Measurements from ENCODE around the gene NT5DC2.
A peak's percentile ranks its signal among the peaks of the same experiment; 100 is the strongest.
"Not testable (repeated sequence)": the region's sequence is repeated elsewhere in the genome, so short reads cannot be mapped to it uniquely, and the experiment has no call there.

NT5DC2 gene

DNA sequence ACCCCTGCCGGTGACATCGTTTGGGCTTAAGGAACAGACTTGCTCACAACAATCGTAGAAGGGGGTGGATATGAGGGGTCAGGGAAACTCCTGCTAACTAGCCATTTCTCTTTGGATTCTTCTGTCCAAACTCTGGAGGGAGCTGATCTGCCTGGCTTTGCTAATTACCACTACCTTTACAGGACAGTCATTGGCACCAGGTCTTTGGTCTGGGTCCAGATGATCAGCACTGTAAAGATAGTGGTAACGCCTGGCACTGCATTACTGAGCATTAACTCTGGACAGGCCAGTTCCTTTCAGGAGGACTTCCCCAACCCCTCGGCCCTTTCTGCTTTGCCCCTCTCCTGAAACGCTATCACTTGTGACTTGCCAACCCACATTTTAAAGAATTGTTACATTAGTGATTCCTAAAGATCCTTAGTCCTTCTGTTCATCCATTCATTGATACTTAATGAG, 3.5 kb upstream of the NT5DC2 start:
- peak; percentile 64 for DNase-seq

DNA sequence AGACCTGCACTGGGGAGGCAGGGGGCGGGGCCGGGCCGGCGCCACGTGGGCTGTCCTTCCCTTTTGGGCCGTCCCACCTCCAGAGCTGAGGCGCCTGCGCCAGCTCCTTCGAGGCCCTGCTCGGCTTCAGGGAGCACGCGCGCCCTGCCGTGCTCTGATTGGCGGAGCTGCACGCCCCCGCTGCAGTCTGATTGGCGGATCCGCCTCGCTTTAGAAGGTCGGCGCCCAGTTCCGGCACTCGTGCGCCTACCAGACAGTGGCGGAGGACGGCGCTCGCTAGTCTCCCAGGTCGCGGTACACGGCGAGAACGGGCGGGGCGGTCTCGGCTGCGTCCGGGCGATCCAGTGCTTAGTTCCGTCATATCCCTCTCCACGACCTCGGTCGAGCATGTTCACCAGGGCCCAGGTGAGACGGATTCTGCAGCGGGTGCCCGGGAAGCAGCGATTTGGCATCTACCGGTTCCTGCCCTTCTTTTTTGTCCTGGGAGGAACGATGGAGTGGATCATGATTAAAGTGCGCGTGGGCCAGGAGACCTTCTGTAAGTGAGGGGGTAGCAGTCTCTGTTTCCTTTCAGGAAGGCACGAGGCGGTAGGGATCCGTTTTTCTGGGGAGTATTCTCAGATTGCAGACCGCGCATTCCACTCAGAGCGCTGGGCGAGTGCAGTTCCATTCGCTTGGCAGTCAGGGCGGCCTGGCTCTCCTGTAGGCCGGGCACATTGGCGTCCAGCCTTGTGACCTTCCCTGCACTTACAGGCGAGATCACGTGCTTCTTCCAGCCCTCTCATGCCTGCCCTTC, 2.9 kb upstream of the NT5DC2 start, which contains the start of gene UQCC5:
TSS of gene UQCC5 (plus strand) at position 237 of the 796 bp plus-strand sequence. CDS start at position 388, 151 bp downstream.
- DNase-seq = peak; percentile 99

DNA sequence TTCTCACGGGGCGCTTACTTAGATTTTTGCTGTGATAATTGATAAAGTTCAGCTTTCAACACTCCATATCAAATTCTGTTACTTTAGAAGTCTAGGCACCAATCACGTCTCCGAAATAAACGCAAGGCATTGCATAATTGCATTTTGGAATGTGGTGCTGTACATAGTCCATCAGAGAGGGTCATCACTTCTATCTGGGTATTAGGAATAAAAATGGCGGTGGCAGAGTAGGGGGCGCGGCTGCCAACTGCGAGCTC, 2.4 kb upstream of the NT5DC2 start:
- no peak for DNase-seq

GRCh38 chr3:52535411-52536111, 1.9 kb upstream of the NT5DC2 start:
- DNase-seq = no peak

GRCh38 chr3:52534281-52535183, 875 bp upstream of the NT5DC2 start:
- DNase-seq = no peak

DNA sequence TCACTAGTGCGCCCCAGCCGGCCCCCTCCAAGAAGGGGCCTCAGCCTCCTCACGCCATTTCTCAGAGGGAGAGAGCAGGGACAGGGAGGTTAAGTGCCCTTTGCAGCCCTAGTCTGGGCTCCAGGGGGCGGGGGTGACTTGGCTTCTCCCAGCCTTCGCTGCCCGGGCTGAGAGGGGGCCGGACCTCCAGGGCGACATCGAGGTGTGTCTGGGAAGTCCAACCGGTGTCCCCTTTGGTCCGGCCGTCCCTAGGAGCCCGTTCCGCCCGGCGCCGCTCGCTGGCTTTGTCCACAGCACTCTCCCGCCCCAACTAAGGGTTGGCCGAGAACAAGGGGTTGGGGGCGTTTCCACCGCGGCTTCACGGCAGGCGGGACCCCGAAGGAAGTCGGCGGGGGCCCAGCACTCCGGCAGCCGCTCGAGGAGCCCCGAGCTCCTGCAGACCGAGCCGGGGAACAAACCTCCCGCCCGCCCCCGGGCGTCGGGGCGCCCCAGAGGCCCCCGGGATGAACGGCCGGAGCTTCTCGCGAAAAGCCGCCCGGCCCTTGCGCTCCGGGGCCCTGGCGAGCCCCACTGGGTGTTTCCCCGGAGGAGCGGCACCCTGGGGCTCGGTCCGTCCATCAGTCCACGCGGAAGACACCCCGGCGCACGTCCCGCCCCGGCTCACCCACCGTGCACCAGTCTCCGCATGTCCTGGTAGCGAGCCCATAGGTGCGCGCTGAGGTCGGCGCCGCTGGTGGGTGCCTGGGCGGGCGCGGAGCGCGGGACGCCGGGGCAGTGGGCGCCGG, 627 bp downstream of the NT5DC2 start:
- DNase-seq = peak; percentile 50

DNA sequence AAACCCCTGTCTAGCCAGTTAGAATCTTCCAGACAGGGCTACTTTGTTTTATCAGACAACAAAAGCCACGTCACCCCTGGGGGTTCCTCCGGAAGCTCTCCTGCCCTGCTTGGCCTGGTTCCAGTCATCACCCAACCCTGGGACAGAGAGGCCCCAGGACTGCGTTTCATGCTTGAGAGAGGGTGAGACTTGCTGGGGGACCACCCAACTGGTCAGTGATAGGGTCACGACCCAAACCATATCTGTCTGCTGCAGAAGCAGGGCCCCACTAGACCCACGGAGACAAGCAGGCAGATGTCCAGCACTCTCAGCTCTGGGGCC, 1.2 kb downstream of the NT5DC2 start:
- DNase-seq = peak; percentile 90

DNA sequence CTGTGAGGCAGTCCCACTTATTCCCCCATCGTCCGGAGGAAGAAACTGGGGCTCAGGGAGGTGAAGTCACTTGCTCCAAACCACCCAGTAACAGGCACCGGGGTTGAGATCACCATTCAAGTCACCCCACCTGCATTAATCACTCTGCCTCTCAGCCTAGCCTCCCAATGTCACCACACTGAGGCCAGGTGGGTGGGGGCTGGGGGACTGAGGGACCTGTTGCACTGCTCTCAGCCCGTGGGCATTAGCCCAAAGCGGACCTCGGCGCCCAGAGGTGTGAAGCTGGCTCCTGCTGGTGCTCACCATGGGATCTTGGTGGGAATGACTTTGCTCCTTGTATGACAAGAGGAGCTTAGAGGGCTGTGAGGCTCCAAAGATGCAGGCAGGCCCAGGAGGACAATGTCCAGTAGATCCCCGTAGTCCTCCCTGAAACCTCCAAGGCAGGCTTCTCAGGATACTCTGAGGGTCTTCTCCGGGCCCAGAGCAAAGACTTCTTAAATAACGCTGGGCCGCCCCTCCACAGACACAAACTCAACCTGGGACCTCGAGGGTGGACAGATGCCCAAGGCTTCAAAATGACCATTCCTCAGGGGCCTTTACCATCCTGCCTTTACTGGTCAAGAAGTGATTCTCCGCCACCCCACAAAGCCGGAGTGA, 1.7 kb downstream of the NT5DC2 start:
- DNase-seq = no peak

GRCh38 chr3:52530918-52531826, 2.5 kb downstream of the NT5DC2 start:
- no peak for DNase-seq

DNA sequence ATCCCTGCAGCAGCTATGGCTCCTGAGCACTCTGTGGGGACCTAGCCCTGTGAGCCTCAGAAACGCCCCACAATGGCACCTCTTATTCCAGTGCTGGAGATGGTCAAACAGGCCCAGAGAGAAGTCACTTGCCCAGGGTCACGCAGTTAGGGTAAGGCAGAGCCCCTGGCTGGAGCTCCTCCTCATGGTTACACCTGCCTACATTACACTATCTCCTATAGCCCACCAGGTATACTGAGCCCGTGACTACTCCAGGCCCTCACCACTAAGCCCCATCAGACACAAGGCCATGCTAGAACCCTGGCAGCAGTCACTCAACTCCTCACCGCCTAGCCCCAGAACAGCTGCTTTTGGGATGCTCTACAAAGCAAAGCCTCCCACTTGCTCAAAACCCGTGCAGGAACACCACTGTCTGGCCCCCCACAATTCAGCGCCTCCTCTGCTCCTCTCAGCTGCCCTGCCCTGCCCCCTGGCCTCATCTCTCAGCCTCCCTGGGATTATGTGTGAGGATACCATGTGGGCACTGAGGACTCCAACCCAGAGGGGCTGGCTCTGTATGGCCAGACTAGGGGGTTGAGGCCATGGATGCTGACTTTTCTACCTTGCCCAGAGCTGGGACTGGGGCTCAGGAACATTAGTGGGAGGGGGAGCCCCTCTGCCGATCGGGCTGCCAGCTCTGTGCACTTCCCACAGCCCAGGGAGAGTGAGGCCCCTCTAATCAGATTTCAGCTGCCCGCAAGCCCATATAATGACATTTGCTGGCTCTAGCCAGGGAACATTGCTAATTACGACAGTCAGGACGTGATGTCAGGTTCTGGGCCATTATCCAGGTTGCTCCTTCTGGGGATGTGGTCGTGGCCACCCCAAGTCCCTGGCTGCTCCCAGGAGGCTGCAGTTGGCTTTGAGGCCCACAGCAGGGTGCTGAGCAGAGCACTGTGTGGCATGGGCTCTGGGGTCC, 4.0 kb downstream of the NT5DC2 start:
- DNase-seq = no peak

GRCh38 chr3:52528586-52529375, 4.9 kb downstream of the NT5DC2 start:
- no peak for DNase-seq

DNA sequence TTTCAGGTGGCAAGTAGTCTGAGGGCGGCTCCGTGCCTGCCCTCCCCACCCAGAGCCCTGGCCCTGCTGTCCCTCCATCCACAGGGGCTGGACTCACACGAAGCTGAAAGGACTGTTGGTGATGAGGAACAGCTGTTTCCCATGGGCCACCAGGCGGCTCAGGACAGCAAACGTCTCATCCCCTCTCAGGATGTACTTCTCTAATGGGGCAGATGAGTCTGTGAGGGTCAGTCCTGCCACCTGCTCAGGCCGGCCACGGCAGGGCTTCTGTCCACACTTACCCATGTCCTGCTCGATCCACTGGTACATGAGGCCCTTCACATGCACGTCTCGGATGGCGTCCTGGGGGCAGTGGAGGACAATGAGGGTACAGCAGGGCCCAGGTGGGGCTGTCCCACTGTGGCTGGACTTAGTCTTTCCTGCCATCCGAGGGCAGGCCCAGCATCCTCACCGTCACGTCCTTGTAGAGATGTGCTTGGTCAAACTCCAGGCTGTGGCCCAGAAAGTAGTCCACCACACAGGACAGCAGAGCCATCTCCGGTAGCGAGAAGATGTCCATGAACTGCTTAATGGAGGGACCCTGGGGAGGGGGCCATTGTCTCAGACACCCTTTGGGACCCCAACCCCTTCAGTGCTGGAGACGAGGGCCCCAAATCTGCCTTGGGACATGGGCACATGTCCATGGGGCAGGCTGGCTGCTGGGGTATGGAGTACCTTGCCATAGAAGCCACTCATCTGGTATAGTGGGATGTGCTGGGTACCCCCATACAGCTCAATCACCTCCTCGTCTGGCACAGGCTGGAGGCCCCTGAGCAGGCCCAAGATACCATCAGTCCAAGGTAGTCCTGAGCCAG, 5.7 kb downstream of the NT5DC2 start:
- DNase-seq = no peak

- DNase-seq = no peak
Observed at GRCh38 chr3:52527039-52527731, 6.5 kb downstream of the NT5DC2 start.

GRCh38 chr3:52526671-52527038, 7.0 kb downstream of the NT5DC2 start:
- not testable (repeated sequence) for DNase-seq

DNA sequence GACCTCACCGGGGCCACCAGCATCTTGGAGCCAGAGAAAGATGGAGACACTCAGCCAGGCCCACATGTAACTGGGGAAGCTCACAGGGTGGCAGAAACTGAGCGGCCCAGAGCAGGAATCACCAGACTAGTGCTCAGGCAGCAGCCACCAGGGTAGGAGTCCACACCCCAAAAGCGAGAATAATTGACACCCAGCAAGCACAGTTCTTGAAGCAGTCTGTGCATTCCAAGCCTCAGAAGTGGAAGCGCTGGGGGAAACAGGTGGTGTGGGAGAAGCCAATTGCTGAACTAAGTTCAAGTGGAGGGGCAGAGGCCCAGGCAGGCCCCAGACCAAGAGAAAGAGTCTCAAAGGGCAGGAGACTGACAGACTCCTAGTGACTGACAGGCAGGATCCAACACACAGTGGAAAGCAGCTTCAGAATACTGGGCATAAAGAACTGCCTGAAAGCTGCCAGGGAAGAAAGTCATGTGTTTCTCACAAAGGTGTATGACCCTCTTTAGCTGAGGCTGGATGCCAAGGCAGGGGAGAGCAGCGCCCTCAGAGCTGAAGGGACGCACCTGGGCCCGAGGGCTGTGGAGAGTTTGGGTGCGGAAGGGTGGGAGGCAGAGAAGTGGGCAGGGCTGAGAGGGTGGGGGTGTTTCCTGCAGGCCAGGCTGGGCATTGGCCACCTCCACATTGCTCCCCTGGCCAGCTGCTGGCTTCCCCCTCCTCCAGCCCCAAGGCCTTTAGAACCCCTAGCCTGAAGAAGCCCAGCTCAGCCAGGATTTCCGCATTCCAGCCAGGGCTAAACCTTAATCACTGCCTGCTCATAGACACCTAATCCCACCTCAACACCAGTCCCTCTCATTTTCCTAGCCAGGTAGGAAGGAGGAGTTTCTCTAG, 7.7 kb downstream of the NT5DC2 start:
- DNase-seq = no peak

All from hematopoietic multipotent progenitor cell treated with erythropoietin and hydrocortisone succinate and interleukin-3 and kit ligand, for 6 days (in vitro differentiated cells).